Head of caudate nucleus (tissue), 42 donors: ENCODE data around the gene THSD7B.
"Not testable (repeated sequence)": the region's sequence is repeated elsewhere in the genome, so short reads cannot be mapped to it uniquely, and the experiment has no call there.

Experiments used
- DNase-seq, 42 donors: peaks; one replicate each; pipeline versions ENCODE4 v3.0.0 to v3.0.0-alpha.2; 2020 to 2021; ENCODE audit warnings: mixed read lengths in 7 of 42
- intact Hi-C: fragments of 100-400 bp; cut with DNase I; formaldehyde crosslinking; loops from one replicate; pipeline ENCODE4 v1.15.0; 2022

Gene THSD7B

GRCh38 chr2:137535897-137536296, 770.6 kb downstream of the THSD7B start:
- intact Hi-C loops, result no loop called here
- no peak for DNase-seq

- no peak for DNase-seq
- intact Hi-C loops, result no loop called here
These were observed 774.0 kb downstream of the THSD7B start for GRCh38 chr2:137539336-137539735.

GRCh38 chr2:137547842-137548241, 782.5 kb downstream of the THSD7B start:
- no peak for DNase-seq
- intact Hi-C loops, result no loop called here

- intact Hi-C loops, result no loop called here
- no peak for DNase-seq
These were observed 801.0 kb downstream of the THSD7B start for GRCh38 chr2:137566387-137566786.

- no peak for DNase-seq
- intact Hi-C loops, result no loop called here
These were observed 805.1 kb downstream of the THSD7B start for GRCh38 chr2:137570484-137570883.

GRCh38 chr2:137587834-137588233, 822.5 kb downstream of the THSD7B start:
- intact Hi-C loops, result not testable (repeated sequence)

GRCh38 chr2:137588578-137588977, 823.2 kb downstream of the THSD7B start:
- intact Hi-C loops, DNase-seq: not testable (repeated sequence)

More at GRCh38 chr2:137587834-137588233, 822.5 kb downstream of the THSD7B start:
- not testable (repeated sequence) for DNase-seq

GRCh38 chr2:137590102-137590501, 824.8 kb downstream of the THSD7B start:
- no peak for DNase-seq
- intact Hi-C loops, result no loop called here

- intact Hi-C loops, result no loop called here
- no peak for DNase-seq
These were observed 842.5 kb downstream of the THSD7B start for GRCh38 chr2:137607722-137608318.

GRCh38 chr2:137638932-137639331, 873.6 kb downstream of the THSD7B start:
- DNase-seq, result no peak
- intact Hi-C loops, result no loop called here

- intact Hi-C loops, result no loop called here
These were observed 879.4 kb downstream of the THSD7B start for GRCh38 chr2:137644731-137645130.

GRCh38 chr2:137654046-137654445, 888.7 kb downstream of the THSD7B start:
- DNase-seq, result no peak
- intact Hi-C loops, result no loop called here

More at GRCh38 chr2:137644731-137645130, 879.4 kb downstream of the THSD7B start:
- peak in 2 of 42 donors; percentile 7 to 16 for DNase-seq

- no peak for DNase-seq
- intact Hi-C loops, result no loop called here
These were observed 890.5 kb downstream of the THSD7B start for GRCh38 chr2:137655814-137656213.

GRCh38 chr2:137658433-137658832, 893.1 kb downstream of the THSD7B start:
- intact Hi-C loops, result no loop called here
- DNase-seq, result no peak

GRCh38 chr2:137659616-137660015, 894.3 kb downstream of the THSD7B start:
- DNase-seq, result peak in 31 of 42 donors; percentile 1 to 79 (median 35)
- intact Hi-C loops, result no loop called here

- intact Hi-C loops, result no loop called here
- no peak for DNase-seq
These were observed 904.8 kb downstream of the THSD7B start for GRCh38 chr2:137670111-137670510.

GRCh38 chr2:137672989-137673552, 907.7 kb downstream of the THSD7B start:
- DNase-seq, result no peak
- intact Hi-C loops, result no loop called here

- no peak for DNase-seq
- intact Hi-C loops, result no loop called here
These were observed 909.6 kb downstream of the THSD7B start for GRCh38 chr2:137674991-137675390.

- no peak for DNase-seq
- intact Hi-C loops, result no loop called here
These were observed 910.4 kb downstream of the THSD7B start for GRCh38 chr2:137675584-137676327.

- DNase-seq, result no peak
- intact Hi-C loops, result no loop called here
These were observed 911.0 kb downstream of the THSD7B start for GRCh38 chr2:137676346-137676745.
